Erythroblast (primary cell): ENCODE data around the gene SPATS2L.

Experiments
- GATA1 ChIP-seq: IDR thresholded peaks from 2 replicates; pipeline ENCODE4 v1.6.1; 2011; ENCODE audit warnings: low read depth, mild to moderate bottlenecking, control low read depth, low read length, moderate library complexity
- POLR2A ChIP-seq: IDR thresholded peaks from 2 replicates; pipeline ENCODE4 v1.6.1; 2011; ENCODE audit warnings: mild to moderate bottlenecking, low read length

GRCh38 chr2:200509235-200509611 is 202.7 kb downstream of the SPATS2L start:
- TF ChIP-seq POLR2A (no peak), GATA1 (no peak)
